Diencephalon (tissue), 1 donor: ENCODE data around the gene MAGEB6. TPM values are rescaled to one million over a fixed set of nuclear protein-coding genes. Genes with fewer than 3 reads are reported as not detected.

Experiments
- total RNA-seq: library from RNA; depleted of rRNA; stranded (reverse); fragments of >200 nt; gene quantifications from one replicate; pipeline ENCODE4 v1.2.3, GENCODE V29; 2014

The MAGEB6 gene
- not detected for total RNA-seq

GRCh38 chrX:26192204-26192603, at the start of gene MAGEB6:
Gene MAGEB6 (plus strand): TSS chrX:26192440. CDS start chrX:26193847, 1,407 bp downstream.

DNA sequence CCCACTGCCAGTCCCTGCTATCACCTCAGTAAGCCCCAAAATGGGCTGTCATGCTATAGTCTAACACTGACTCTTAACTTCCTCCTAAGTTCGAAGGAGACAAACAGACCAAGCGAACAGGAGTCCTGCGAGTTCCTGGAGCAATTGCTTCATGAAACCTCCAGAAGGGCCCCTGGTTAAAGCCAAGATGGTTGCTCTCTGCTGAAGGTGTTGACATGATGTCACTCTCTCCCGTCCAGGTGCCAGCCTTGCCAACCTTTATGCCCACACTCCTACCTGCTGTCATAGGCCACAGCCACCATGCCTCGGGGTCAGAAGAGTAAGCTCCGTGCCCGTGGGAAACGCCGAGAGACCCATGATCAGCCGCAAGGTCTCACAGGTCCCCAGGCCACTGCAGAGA, 31.9 kb upstream of the MAGEB6 start, which contains the start of gene MAGEB6B:
Gene MAGEB6B, plus strand, starts transcription at position 301 of the 400 bp plus-strand sequence. Its CDS starts 0 bp downstream, at position 301.

DNA sequence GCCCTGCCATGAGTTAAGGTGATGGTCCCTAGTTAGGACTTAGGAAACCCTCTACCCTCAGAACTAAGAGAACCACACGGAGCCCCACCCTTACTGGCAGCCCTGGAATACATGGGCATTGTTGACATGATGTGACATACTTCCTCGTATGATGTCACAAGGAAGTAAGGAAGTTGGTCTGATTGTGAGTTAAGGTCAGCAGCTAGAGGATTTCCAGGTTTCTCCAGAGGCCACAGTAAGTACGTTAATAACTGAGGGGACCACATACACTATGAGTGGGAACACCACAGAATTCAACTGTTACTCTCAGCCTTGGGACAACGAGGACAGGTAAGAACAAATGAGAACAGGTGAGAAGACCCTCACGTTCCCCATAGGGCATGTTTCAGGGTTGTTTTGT, 23.6 kb downstream of the MAGEB6 start, which contains the start of gene MAGEB5:
Gene MAGEB5, plus strand, starts transcription at position 301 of the 400 bp plus-strand sequence. CDS start 1,133 bp downstream, outside the sequence.

Other genes with a start within 250 kb of the MAGEB6 start
- gene MAGEB18, start 54.1 kb upstream of the MAGEB6 start, total RNA-seq: not detected
- not detected for gene MAGEB6B, start 31.8 kb upstream of the MAGEB6 start, total RNA-seq
- gene MAGEB5, start 23.7 kb downstream of the MAGEB6 start, total RNA-seq: not detected